ENCODE data around the gene KLHL29.

DNA sequence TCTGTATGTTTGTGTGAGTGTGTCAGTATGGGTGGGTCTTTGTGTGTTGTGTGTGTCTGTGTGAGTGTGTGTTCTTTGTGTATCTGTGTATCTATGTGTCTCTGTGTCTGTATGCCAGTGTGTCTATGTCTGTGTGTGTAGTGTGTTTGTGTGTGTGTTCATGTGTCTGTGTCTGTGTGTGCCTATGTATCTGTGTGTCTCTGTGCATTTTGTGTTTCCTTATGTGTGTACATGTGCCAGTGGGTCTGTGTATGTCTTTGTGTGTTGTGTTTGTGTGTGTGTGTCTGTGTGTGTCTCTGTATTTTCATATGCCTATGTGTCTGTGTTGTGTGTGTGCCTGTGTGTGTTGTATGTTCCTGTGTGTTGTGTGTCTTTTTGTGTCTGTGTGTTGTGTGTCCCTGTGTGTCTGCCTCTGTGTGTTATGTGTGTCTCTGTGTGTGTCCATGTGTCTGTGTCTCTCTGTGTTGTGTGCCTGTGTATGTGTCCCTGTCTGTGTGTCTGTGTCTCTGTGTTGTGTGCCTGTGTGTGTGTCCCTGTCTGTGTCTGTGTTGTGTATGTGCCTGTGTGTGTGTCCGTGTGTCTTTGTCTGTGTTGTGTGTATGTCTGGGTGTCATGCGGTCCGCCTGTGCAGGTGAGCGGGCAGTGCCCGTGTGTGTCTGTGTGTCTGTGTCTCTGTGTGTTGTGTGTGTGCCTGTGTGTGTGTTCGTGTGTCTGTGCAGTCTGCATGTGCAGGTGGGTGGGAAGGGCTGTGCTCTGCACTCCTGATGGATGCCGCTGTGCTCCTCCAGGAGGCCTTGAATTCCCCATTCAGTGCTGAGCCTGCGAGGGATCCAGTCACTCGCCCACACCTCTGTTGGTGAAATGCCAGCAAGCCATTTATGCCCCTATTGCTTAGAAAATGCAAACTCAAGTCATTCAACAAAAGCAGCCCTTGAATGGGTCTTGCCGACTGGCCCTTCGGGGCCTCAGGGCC lies 37.4 kb downstream of the KLHL29 start:
- TF ChIP-seq EZH2 (IDR thresholded peaks at IDR 0.05; ENCODE audit: low read depth) = no peak
- TF ChIP-seq, protein P1, sequence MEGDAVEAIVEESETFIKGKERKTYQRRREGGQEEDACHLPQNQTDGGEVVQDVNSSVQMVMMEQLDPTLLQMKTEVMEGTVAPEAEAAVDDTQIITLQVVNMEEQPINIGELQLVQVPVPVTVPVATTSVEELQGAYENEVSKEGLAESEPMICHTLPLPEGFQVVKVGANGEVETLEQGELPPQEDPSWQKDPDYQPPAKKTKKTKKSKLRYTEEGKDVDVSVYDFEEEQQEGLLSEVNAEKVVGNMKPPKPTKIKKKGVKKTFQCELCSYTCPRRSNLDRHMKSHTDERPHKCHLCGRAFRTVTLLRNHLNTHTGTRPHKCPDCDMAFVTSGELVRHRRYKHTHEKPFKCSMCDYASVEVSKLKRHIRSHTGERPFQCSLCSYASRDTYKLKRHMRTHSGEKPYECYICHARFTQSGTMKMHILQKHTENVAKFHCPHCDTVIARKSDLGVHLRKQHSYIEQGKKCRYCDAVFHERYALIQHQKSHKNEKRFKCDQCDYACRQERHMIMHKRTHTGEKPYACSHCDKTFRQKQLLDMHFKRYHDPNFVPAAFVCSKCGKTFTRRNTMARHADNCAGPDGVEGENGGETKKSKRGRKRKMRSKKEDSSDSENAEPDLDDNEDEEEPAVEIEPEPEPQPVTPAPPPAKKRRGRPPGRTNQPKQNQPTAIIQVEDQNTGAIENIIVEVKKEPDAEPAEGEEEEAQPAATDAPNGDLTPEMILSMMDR (conservative IDR thresholded peaks at IDR 0.05) = no peak
